Medulla oblongata (tissue), 1 donor: Measurements from ENCODE around the gene PPP3CA.

Experiments used
- DNase-seq: peaks from one replicate; pipeline ENCODE4 v3.0.0-alpha.2; 2015; ENCODE audit errors: extremely low spot score

PPP3CA gene

GRCh38 chr4:101331017-101331416, 16.3 kb downstream of the PPP3CA start:
- DNase-seq, result no peak

GRCh38 chr4:101329592-101329991, 17.7 kb downstream of the PPP3CA start:
- no peak for DNase-seq

GRCh38 chr4:101328063-101328602, 19.2 kb downstream of the PPP3CA start:
- no peak for DNase-seq

GRCh38 chr4:101326576-101326975, 20.8 kb downstream of the PPP3CA start:
- DNase-seq, result no peak

GRCh38 chr4:101322743-101323142, 24.6 kb downstream of the PPP3CA start:
- no peak for DNase-seq

- no peak for DNase-seq
Observed at GRCh38 chr4:101321481-101322042, 25.8 kb downstream of the PPP3CA start.

GRCh38 chr4:101315786-101316185, 31.5 kb downstream of the PPP3CA start:
- DNase-seq, result no peak

GRCh38 chr4:101315041-101315440, 32.3 kb downstream of the PPP3CA start:
- DNase-seq, result no peak

GRCh38 chr4:101309925-101310324, 37.4 kb downstream of the PPP3CA start:
- no peak for DNase-seq

GRCh38 chr4:101307899-101308298, 39.4 kb downstream of the PPP3CA start:
- no peak for DNase-seq

GRCh38 chr4:101306764-101307615, 40.3 kb downstream of the PPP3CA start:
- DNase-seq, result no peak

- no peak for DNase-seq
Observed at GRCh38 chr4:101306225-101306624, 41.1 kb downstream of the PPP3CA start.

- peak; percentile 77 for DNase-seq
Observed at GRCh38 chr4:101304916-101305315, 42.4 kb downstream of the PPP3CA start.

- DNase-seq, result no peak
Observed at GRCh38 chr4:101299899-101300540, 47.3 kb downstream of the PPP3CA start.

- no peak for DNase-seq
Observed at GRCh38 chr4:101299021-101299420, 48.3 kb downstream of the PPP3CA start.

GRCh38 chr4:101295691-101296090, 51.6 kb downstream of the PPP3CA start:
- DNase-seq, result no peak

GRCh38 chr4:101294597-101294996, 52.7 kb downstream of the PPP3CA start:
- no peak for DNase-seq

- DNase-seq, result peak; percentile 53
Observed at GRCh38 chr4:101292901-101293300, 54.4 kb downstream of the PPP3CA start.

- DNase-seq, result no peak
Observed at GRCh38 chr4:101292214-101292613, 55.1 kb downstream of the PPP3CA start.

GRCh38 chr4:101291198-101291597, 56.1 kb downstream of the PPP3CA start:
- no peak for DNase-seq

- no peak for DNase-seq
Observed at GRCh38 chr4:101290654-101291053, 56.7 kb downstream of the PPP3CA start.

- DNase-seq, result no peak
Observed at GRCh38 chr4:101289306-101289705, 58.0 kb downstream of the PPP3CA start.
